GM19023 (cell line): ENCODE data around the gene EBF4.
"Not testable (repeated sequence)": the region's sequence is repeated elsewhere in the genome, so short reads cannot be mapped to it uniquely, and the experiment has no call there.

Experiments used
- ATAC-seq: cut with Tn5 transposase; IDR thresholded peaks from one replicate; pipeline ENCODE4 v1.9.1; 2021; ENCODE audit warnings: mild to moderate bottlenecking, moderate library complexity; ENCODE audit not compliant: unreplicated experiment

The EBF4 gene

GRCh38 chr20:2755451-2756055, 63.0 kb downstream of the EBF4 start:
- no peak for ATAC-seq

GRCh38 chr20:2756056-2756611, 63.6 kb downstream of the EBF4 start:
- no peak for ATAC-seq

- no peak for ATAC-seq
Observed at GRCh38 chr20:2757001-2757400, 64.4 kb downstream of the EBF4 start.

- no peak for ATAC-seq
Observed at GRCh38 chr20:2757969-2758368, 65.4 kb downstream of the EBF4 start.

GRCh38 chr20:2759143-2759542, 66.6 kb downstream of the EBF4 start:
- ATAC-seq, result no peak

- no peak for ATAC-seq
Observed at GRCh38 chr20:2759603-2760296, 67.2 kb downstream of the EBF4 start.

- ATAC-seq, result no peak
Observed at GRCh38 chr20:2760297-2760951, 67.8 kb downstream of the EBF4 start.

- ATAC-seq, result no peak
Observed at GRCh38 chr20:2760952-2761305, 68.3 kb downstream of the EBF4 start.

- ATAC-seq, result no peak
Observed at GRCh38 chr20:2761885-2762284, 69.3 kb downstream of the EBF4 start.

GRCh38 chr20:2762578-2763131, 70.1 kb downstream of the EBF4 start:
- no peak for ATAC-seq

GRCh38 chr20:2763186-2763585, 70.6 kb downstream of the EBF4 start:
- no peak for ATAC-seq

GRCh38 chr20:2767768-2768631, 75.4 kb downstream of the EBF4 start:
- ATAC-seq, result no peak

GRCh38 chr20:2768632-2769015, 76.0 kb downstream of the EBF4 start:
- ATAC-seq, result no peak

GRCh38 chr20:2770091-2770490, 77.5 kb downstream of the EBF4 start:
- ATAC-seq, result not testable (repeated sequence)

GRCh38 chr20:2771631-2772080, 79.1 kb downstream of the EBF4 start:
- ATAC-seq, result no peak

- no peak for ATAC-seq
Observed at GRCh38 chr20:2773812-2774211, 81.2 kb downstream of the EBF4 start.

- ATAC-seq, result no peak
Observed at GRCh38 chr20:2775139-2775538, 82.6 kb downstream of the EBF4 start.

- ATAC-seq, result no peak
Observed at GRCh38 chr20:2778602-2779321, 86.2 kb downstream of the EBF4 start.

GRCh38 chr20:2780948-2781347, 88.4 kb downstream of the EBF4 start:
- ATAC-seq, result no peak

- ATAC-seq, result no peak
Observed at GRCh38 chr20:2783908-2784566, 91.5 kb downstream of the EBF4 start.
